Upper lobe of right lung (tissue), 1 donor: ENCODE data around the gene ALPK3. TPM values are rescaled to one million over a fixed set of nuclear protein-coding genes. Genes with fewer than 3 reads are reported as not detected.
A peak's percentile ranks its signal among the peaks of the same experiment; 100 is the strongest.

Source experiments
- ATAC-seq: fragments of 200-7000 bp; cut with Tn5 transposase; one replicate; pipeline ENCODE4 v1.9.1; 2020; ENCODE audit warnings: mild to moderate bottlenecking, moderate library complexity
- DNase-seq: peaks from one replicate; pipeline ENCODE4 v3.0.0-alpha.2; 2020
- H3K27ac ChIP-seq: fragments of 200-600 bp; one replicate; pipeline ENCODE4 v1.8.0; 2022
- H3K27me3 ChIP-seq: fragments of 200-600 bp; one replicate; pipeline ENCODE4 v1.8.0; 2022; ENCODE audit warnings: mild to moderate bottlenecking
- H3K36me3 ChIP-seq: fragments of 200-600 bp; one replicate; pipeline ENCODE4 v1.8.0; 2022
- H3K4me1 ChIP-seq: fragments of 200-600 bp; one replicate; pipeline ENCODE4 v1.8.0; 2022
- H3K4me3 ChIP-seq: fragments of 200-600 bp; one replicate; pipeline ENCODE4 v1.8.0; 2022; ENCODE audit warnings: mild to moderate bottlenecking
- H3K9me3 ChIP-seq: fragments of 200-600 bp; one replicate; pipeline ENCODE4 v1.8.0; 2022
- CTCF ChIP-seq: fragments of 200-600 bp; IDR thresholded peaks from one replicate; pipeline ENCODE4 v1.8.0; 2022; ENCODE audit warnings: antibody characterized with exemption
- intact Hi-C: fragments of 100-400 bp; cut with DNase I; formaldehyde crosslinking; loops from one replicate; pipeline ENCODE4 v1.11.0; 2022
- total RNA-seq: library from RNA; stranded (reverse); fragmentation: NEBNext Ultra II Directional; extraction: Animal tissue kit (Norgen Biotek cat#: 25700); gene quantifications from one replicate; pipeline ENCODE4 v1.2.1, GENCODE V29; 2021
- donor health status: DM: no; HTN: yes; CAD: no; lungs with severe emphysema.

The ALPK3 gene
- total RNA-seq, 1 donor from 2014 or later = 21.0 TPM

GRCh38 chr15:84910928-84911623 lies 93.9 kb downstream of the ALPK3 start:
- ATAC-seq (no peak), DNase-seq (no peak)
- Histone ChIP-seq H3K27ac (peak overlapping the region; percentile 13), H3K36me3 (no peaks in the 10 kb centered on the region), H3K27me3 (no peaks in the 10 kb centered on the region), H3K4me3 (no peak overlapping the region), H3K4me1 (peaks cover 20% of the 10 kb centered on the region), H3K9me3 (no peaks in the 10 kb centered on the region)
- intact Hi-C loops = loop anchor here (10.0 kb wide), 1 partner anchor 46 kb away; no protein-coding TSS in a partner anchor
- no peak for TF ChIP-seq CTCF

- Histone ChIP-seq H3K27ac (peak overlapping the region; percentile 15), H3K4me3 (no peak overlapping the region), H3K4me1 (peaks cover 20% of the 10 kb centered on the region), H3K36me3 (no peaks in the 10 kb centered on the region), H3K27me3 (no peaks in the 10 kb centered on the region), H3K9me3 (no peaks in the 10 kb centered on the region)
- TF ChIP-seq CTCF = no peak
- ATAC-seq = peak; percentile 64
- DNase-seq = no peak
- intact Hi-C loops = loop anchor here (10.0 kb wide), 1 partner anchor 47 kb away; no protein-coding TSS in a partner anchor
Observed at GRCh38 chr15:84911879-84912660, 94.9 kb downstream of the ALPK3 start.

- Histone ChIP-seq H3K27ac (no peak overlapping the region), H3K9me3 (no peaks in the 10 kb centered on the region), H3K27me3 (no peaks in the 10 kb centered on the region), H3K4me1 (peaks cover 20% of the 10 kb centered on the region), H3K36me3 (no peaks in the 10 kb centered on the region), H3K4me3 (no peak overlapping the region)
- no peak for ATAC-seq
- TF ChIP-seq CTCF = no peak
- intact Hi-C loops = loop anchor here (10.0 kb wide), 1 partner anchor 49 kb away; no protein-coding TSS in a partner anchor
- no peak for DNase-seq
Observed at GRCh38 chr15:84913360-84913723, 96.2 kb downstream of the ALPK3 start.

GRCh38 chr15:84914351-84914750 lies 97.2 kb downstream of the ALPK3 start:
- intact Hi-C loops = loop anchor here (10.0 kb wide), 1 partner anchor 50 kb away; no protein-coding TSS in a partner anchor
- ATAC-seq = no peak
- no peak for DNase-seq
- H3K9me3 ChIP-seq = no peaks in the 10 kb centered on the region
- H3K36me3 ChIP-seq = no peaks in the 10 kb centered on the region
- no peak overlapping the region for H3K4me3 ChIP-seq
- H3K27me3 ChIP-seq = no peaks in the 10 kb centered on the region
- no peak overlapping the region for H3K27ac ChIP-seq
- peaks cover 20% of the 10 kb centered on the region for H3K4me1 ChIP-seq
- TF ChIP-seq CTCF = no peak

- Histone ChIP-seq H3K4me1 (peaks cover 20% of the 10 kb centered on the region), H3K36me3 (no peaks in the 10 kb centered on the region), H3K27ac (peak overlapping the region; percentile 58), H3K9me3 (no peaks in the 10 kb centered on the region), H3K4me3 (no peak overlapping the region), H3K27me3 (no peaks in the 10 kb centered on the region)
- peak; percentile 84 for ATAC-seq
- intact Hi-C loops = loop anchor here (10.0 kb wide), 1 partner anchor 50 kb away; no protein-coding TSS in a partner anchor
- no peak for TF ChIP-seq CTCF
- DNase-seq = peak; percentile 71
Observed at GRCh38 chr15:84914909-84915605, 97.9 kb downstream of the ALPK3 start.
